IPS-18c (cell line): ENCODE data around the gene CYGB.

Source experiments
- H3K4me3 ChIP-seq: 2 replicates; pipeline ENCODE4 v1.7.0; 2013; ENCODE audit warnings: low read depth, mild to moderate bottlenecking, low read length, moderate library complexity; ENCODE audit not compliant: insufficient read depth
- H3K9me3 ChIP-seq: one replicate; pipeline ENCODE4 v1.6.1; 2013; ENCODE audit warnings: mild to moderate bottlenecking, low read length, moderate library complexity; ENCODE audit not compliant: control insufficient read depth, insufficient read depth

The CYGB gene

GRCh38 chr17:76558198-76559095, 20.9 kb upstream of the CYGB start:
- Histone ChIP-seq H3K9me3 (no peaks in the 10 kb centered on the region), H3K4me3 (peak overlapping the region; percentile 96)

GRCh38 chr17:76557368-76558197, 20.1 kb upstream of the CYGB start:
- H3K9me3 ChIP-seq, result no peaks in the 10 kb centered on the region
- H3K4me3 ChIP-seq, result peak overlapping the region; percentile 96

GRCh38 chr17:76556765-76557367, 19.4 kb upstream of the CYGB start:
- Histone ChIP-seq H3K4me3 (peak overlapping the region; percentile 96), H3K9me3 (no peaks in the 10 kb centered on the region)

GRCh38 chr17:76554131-76554530, 16.6 kb upstream of the CYGB start:
- Histone ChIP-seq H3K4me3 (no peak overlapping the region), H3K9me3 (no peaks in the 10 kb centered on the region)

GRCh38 chr17:76553178-76553908, 15.8 kb upstream of the CYGB start:
- Histone ChIP-seq H3K9me3 (no peaks in the 10 kb centered on the region), H3K4me3 (no peak overlapping the region)

- H3K9me3 ChIP-seq, result no peaks in the 10 kb centered on the region
- no peak overlapping the region for H3K4me3 ChIP-seq
Measured at GRCh38 chr17:76551685-76552084, 14.2 kb upstream of the CYGB start.

GRCh38 chr17:76550712-76551615, 13.5 kb upstream of the CYGB start:
- no peak overlapping the region for H3K4me3 ChIP-seq
- H3K9me3 ChIP-seq, result no peaks in the 10 kb centered on the region

GRCh38 chr17:76549539-76549938, 12.0 kb upstream of the CYGB start:
- Histone ChIP-seq H3K4me3 (no peak overlapping the region), H3K9me3 (no peaks in the 10 kb centered on the region)

GRCh38 chr17:76549215-76549518, 11.7 kb upstream of the CYGB start:
- H3K4me3 ChIP-seq, result no peak overlapping the region
- no peaks in the 10 kb centered on the region for H3K9me3 ChIP-seq

GRCh38 chr17:76548378-76549214, 11.1 kb upstream of the CYGB start:
- Histone ChIP-seq H3K4me3 (no peak overlapping the region), H3K9me3 (no peaks in the 10 kb centered on the region)

GRCh38 chr17:76547642-76548202, 10.2 kb upstream of the CYGB start:
- H3K4me3 ChIP-seq, result no peak overlapping the region
- no peaks in the 10 kb centered on the region for H3K9me3 ChIP-seq

- H3K9me3 ChIP-seq, result no peaks in the 10 kb centered on the region
- H3K4me3 ChIP-seq, result no peak overlapping the region
Measured at GRCh38 chr17:76547183-76547641, 9.7 kb upstream of the CYGB start.

- Histone ChIP-seq H3K9me3 (no peaks in the 10 kb centered on the region), H3K4me3 (no peak overlapping the region)
Measured at GRCh38 chr17:76546556-76547182, 9.2 kb upstream of the CYGB start.

GRCh38 chr17:76545918-76546555, 8.5 kb upstream of the CYGB start:
- no peak overlapping the region for H3K4me3 ChIP-seq
- H3K9me3 ChIP-seq, result no peaks in the 10 kb centered on the region
